Astrocyte (in vitro differentiated cells and primary cell): ENCODE data around the gene ENTPD8. TPM values are rescaled to one million over a fixed set of nuclear protein-coding genes. Genes with fewer than 3 reads are reported as not detected.

Experiments
- DNase-seq: peaks from one replicate; pipeline ENCODE4 v3.0.0-alpha.2; 2010; ENCODE audit warnings: low read depth
- FAIRE-seq: peaks from 2 replicates; lab custom pipeline; 2011; peaks lifted over from hg19 to GRCh38; lab: Jason Lieb, UNC
- H2AFZ ChIP-seq: 2 replicates; pipeline ENCODE4 v1.6.0; 2012; ENCODE audit warnings: low read depth, low read length, inconsistent platforms
- H3K27ac ChIP-seq: 2 replicates; pipeline ENCODE4 v1.5.1; 2011; ENCODE audit warnings: low read depth, low read length, inconsistent platforms
- H3K27me3 ChIP-seq: 2 replicates; pipeline ENCODE4 v1.6.0; 2011; ENCODE audit warnings: low read length, inconsistent platforms; ENCODE audit not compliant: insufficient read depth
- H3K36me3 ChIP-seq: 2 replicates; pipeline ENCODE4 v1.5.1; 2011; ENCODE audit warnings: low read length, inconsistent platforms; ENCODE audit not compliant: insufficient read depth
- H3K4me1 ChIP-seq: 2 replicates; pipeline ENCODE4 v1.5.1; 2011; ENCODE audit warnings: low read length, inconsistent platforms; ENCODE audit not compliant: insufficient read depth
- H3K4me2 ChIP-seq: 2 replicates; pipeline ENCODE4 v1.6.0; 2012; ENCODE audit warnings: low read length, inconsistent platforms
- H3K4me3 ChIP-seq: 2 replicates; pipeline ENCODE4 v1.5.1; 2011; ENCODE audit warnings: low read depth, mild to moderate bottlenecking, low read length, inconsistent platforms; ENCODE audit not compliant: insufficient read depth
- H3K79me2 ChIP-seq: 2 replicates; pipeline ENCODE4 v1.6.0; 2012; ENCODE audit warnings: mild to moderate bottlenecking, low read length, inconsistent platforms; ENCODE audit not compliant: insufficient read depth
- H3K9ac ChIP-seq: 2 replicates; pipeline ENCODE4 v1.6.0; 2012; ENCODE audit warnings: mild to moderate bottlenecking, low read length, inconsistent platforms
- H3K9me3 ChIP-seq: 2 replicates; pipeline ENCODE4 v1.5.1; 2012; ENCODE audit warnings: low read depth, mild to moderate bottlenecking, low read length, inconsistent platforms; ENCODE audit not compliant: insufficient read depth
- H4K20me1 ChIP-seq: 2 replicates; pipeline ENCODE4 v1.6.0; 2012; ENCODE audit warnings: low read length, inconsistent platforms; ENCODE audit not compliant: insufficient read depth
- H3K27ac Mint-ChIP-seq: one replicate; pipeline ENCODE4 v1.8.0; 2021; ENCODE audit warnings: mild to moderate bottlenecking, mixed read lengths; ENCODE audit not compliant: unreplicated experiment
- H3K27me3 Mint-ChIP-seq: one replicate; pipeline ENCODE4 v1.8.0; 2021; ENCODE audit warnings: low read depth, mixed read lengths; ENCODE audit not compliant: unreplicated experiment
- H3K36me3 Mint-ChIP-seq: one replicate; pipeline ENCODE4 v1.8.0; 2021; ENCODE audit warnings: low read depth, mixed read lengths; ENCODE audit not compliant: unreplicated experiment
- H3K4me1 Mint-ChIP-seq: one replicate; pipeline ENCODE4 v1.8.0; 2021; ENCODE audit warnings: low read depth, mixed read lengths; ENCODE audit not compliant: unreplicated experiment
- H3K4me3 Mint-ChIP-seq: one replicate; pipeline ENCODE4 v1.8.0; 2021; ENCODE audit warnings: mild to moderate bottlenecking, moderate library complexity, mixed read lengths; ENCODE audit not compliant: unreplicated experiment
- H3K9me3 Mint-ChIP-seq: one replicate; pipeline ENCODE4 v1.8.0; 2021; ENCODE audit warnings: mild to moderate bottlenecking, mixed read lengths; ENCODE audit not compliant: unreplicated experiment
- CTCF ChIP-seq: IDR thresholded peaks from 2 replicates; pipeline ENCODE4 v1.5.1; 2011; ENCODE audit warnings: low read depth, mild to moderate bottlenecking, inconsistent platforms, low read length, moderate library complexity; ENCODE audit not compliant: insufficient read depth
- EZH2 ChIP-seq: IDR thresholded peaks from 2 replicates; pipeline ENCODE4 v1.6.1; 2012; ENCODE audit warnings: mild to moderate bottlenecking, low read length, inconsistent platforms; ENCODE audit not compliant: insufficient read depth
- total RNA-seq: library from RNA; stranded (reverse); gene quantifications from 2 replicates; pipeline ENCODE4 v1.2.1, GENCODE V29; 2021

Gene ENTPD8
- total RNA-seq, 1 donor from 2014 or later = 0.11 TPM

- H3K4me3 ChIP-seq = no peak overlapping the region
- no peaks in the 10 kb centered on the region for H4K20me1 ChIP-seq
- TF ChIP-seq EZH2 = no peak
- TF ChIP-seq CTCF = no peak
- no peak overlapping the region for H3K9ac ChIP-seq
- Mint-ChIP-seq H3K4me1 (no peaks in the 10 kb centered on the region), H3K27me3 (peaks cover 11% of the 10 kb centered on the region), H3K9me3 (no peaks in the 10 kb centered on the region), H3K36me3 (no peaks in the 10 kb centered on the region), H3K27ac (no peak overlapping the region), H3K4me3 (no peak overlapping the region)
- H3K4me2 ChIP-seq = no peak overlapping the region
- no peaks in the 10 kb centered on the region for H3K36me3 ChIP-seq
- DNase-seq = no peak
- no peak overlapping the region for H2AFZ ChIP-seq
- H3K9me3 ChIP-seq = no peaks in the 10 kb centered on the region
- no peak overlapping the region for H3K27ac ChIP-seq
- H3K4me1 ChIP-seq = peaks cover 7% of the 10 kb centered on the region
- H3K27me3 ChIP-seq = peaks cover 3% of the 10 kb centered on the region
- FAIRE-seq = no peak
- H3K79me2 ChIP-seq = no peaks in the 10 kb centered on the region
These were observed 3.2 kb downstream of the ENTPD8 start for GRCh38 chr9:137437691-137438590.

- H3K27ac ChIP-seq = no peak overlapping the region
- Mint-ChIP-seq H3K36me3 (no peaks in the 10 kb centered on the region), H3K27me3 (peaks cover 10% of the 10 kb centered on the region), H3K9me3 (no peaks in the 10 kb centered on the region), H3K4me3 (no peak overlapping the region), H3K4me1 (no peaks in the 10 kb centered on the region), H3K27ac (no peak overlapping the region)
- DNase-seq (no peak), FAIRE-seq (no peak)
- H3K27me3 ChIP-seq = no peaks in the 10 kb centered on the region
- H2AFZ ChIP-seq = no peak overlapping the region
- no peaks in the 10 kb centered on the region for H4K20me1 ChIP-seq
- H3K4me3 ChIP-seq = no peak overlapping the region
- no peak overlapping the region for H3K9ac ChIP-seq
- no peak for TF ChIP-seq EZH2
- no peak for TF ChIP-seq CTCF
- H3K4me2 ChIP-seq = no peak overlapping the region
- no peaks in the 10 kb centered on the region for H3K36me3 ChIP-seq
- H3K9me3 ChIP-seq = no peaks in the 10 kb centered on the region
- H3K79me2 ChIP-seq = no peaks in the 10 kb centered on the region
- peaks cover 7% of the 10 kb centered on the region for H3K4me1 ChIP-seq
These were observed 4.2 kb downstream of the ENTPD8 start for GRCh38 chr9:137436761-137437600.
